ENCODE measurements around the gene KCNIP1.

KCNIP1 gene

DNA sequence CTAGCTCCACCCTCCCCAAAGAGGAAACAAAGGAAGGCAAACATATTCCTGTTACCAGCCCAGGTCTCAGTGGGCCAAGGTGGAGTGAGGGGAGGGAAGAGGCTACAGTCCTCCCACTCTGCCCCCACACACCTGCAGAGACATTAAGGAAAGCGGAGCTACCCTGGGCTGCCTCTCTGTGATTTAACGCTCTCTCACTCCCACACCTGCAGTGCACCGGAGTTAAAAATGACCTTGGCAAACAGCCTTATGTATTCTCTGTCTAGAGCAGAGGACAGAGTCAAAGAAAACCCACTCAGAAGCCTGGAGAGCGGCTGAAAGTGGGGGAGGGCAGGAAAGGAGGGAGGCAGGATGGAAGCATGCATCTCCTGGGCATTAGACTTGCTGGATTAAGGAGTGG lies 32.7 kb downstream of the KCNIP1 start:
- Histone ChIP-seq H3K36me3 (ENCODE audit: control insufficient read depth in 2 of 2, insufficient read depth in 1 of 2, low read length in 2 of 2) (no peaks in the 10 kb centered on the region), H3K9me3 (ENCODE audit: control insufficient read depth, insufficient read depth, low read depth, low read length) (no peaks in the 10 kb centered on the region), H3K4me3 (ENCODE audit: low read depth, low read length) (no peak overlapping the region), H3K27ac (ENCODE audit: extremely low read depth, low read depth, low read length) (no peak overlapping the region), H3K4me1 (ENCODE audit: control insufficient read depth, insufficient read depth, low read length) (0 out of 2 replicates have a peak, but pooled peaks cover 3% of the 10 kb centered on the region)
- ChIA-PET CTCF (interaction anchor here (1.5 kb wide), 1 partner anchor 97 kb away, joined by 5 read pairs; no protein-coding TSS in a partner anchor), POLR2A (no interaction called here)
- TF ChIP-seq ZNF302 (tag by site-specific recombination; IDR thresholded peaks at IDR 0.05; ENCODE audit: low read depth) (no peak), ZNF658 (tag by site-specific recombination; IDR thresholded peaks at IDR 0.05) (no peak), ZNF558 (tag by site-specific recombination; IDR thresholded peaks at IDR 0.05) (no peak), ZNF398 (tag by site-specific recombination; IDR thresholded peaks at IDR 0.05) (no peak), ZXDB (tag by site-specific recombination; IDR thresholded peaks at IDR 0.05) (no peak), ZNF610 (tag by site-specific recombination; IDR thresholded peaks at IDR 0.05; ENCODE audit: borderline replicate concordance) (no peak), ZNF510 (tag by site-specific recombination; IDR thresholded peaks at IDR 0.05; ENCODE audit: insufficient replicate concordance) (no peak), ZNF404 (tag by site-specific recombination; IDR thresholded peaks at IDR 0.05) (no peak), ZNF549 (tag by site-specific recombination; IDR thresholded peaks at IDR 0.05) (no peak), ZNF148 (tag by site-specific recombination; IDR thresholded peaks at IDR 0.05; ENCODE audit: borderline replicate concordance) (no peak), EGR2 (tag by site-specific recombination; IDR thresholded peaks at IDR 0.05; ENCODE audit: low read depth) (peak; percentile 96), ZNF391 (tag by site-specific recombination; IDR thresholded peaks at IDR 0.05; ENCODE audit: borderline replicate concordance, low read depth) (no peak), ZFHX2 (tag by site-specific recombination; conservative IDR thresholded peaks at IDR 0.05) (peak; percentile 80)
- TF ChIP-seq, protein P1, sequence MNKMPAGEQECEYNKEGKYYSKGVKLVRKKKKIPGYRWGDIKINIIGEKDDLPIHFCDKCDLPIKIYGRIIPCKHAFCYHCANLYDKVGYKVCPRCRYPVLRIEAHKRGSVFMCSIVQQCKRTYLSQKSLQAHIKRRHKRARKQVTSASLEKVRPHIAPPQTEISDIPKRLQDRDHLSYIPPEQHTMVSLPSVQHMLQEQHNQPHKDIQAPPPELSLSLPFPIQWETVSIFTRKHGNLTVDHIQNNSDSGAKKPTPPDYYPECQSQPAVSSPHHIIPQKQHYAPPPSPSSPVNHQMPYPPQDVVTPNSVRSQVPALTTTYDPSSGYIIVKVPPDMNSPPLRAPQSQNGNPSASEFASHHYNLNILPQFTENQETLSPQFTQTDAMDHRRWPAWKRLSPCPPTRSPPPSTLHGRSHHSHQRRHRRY (tag by site-specific recombination; IDR thresholded peaks at IDR 0.05), result no peak
- TF ChIP-seq, protein P2, sequence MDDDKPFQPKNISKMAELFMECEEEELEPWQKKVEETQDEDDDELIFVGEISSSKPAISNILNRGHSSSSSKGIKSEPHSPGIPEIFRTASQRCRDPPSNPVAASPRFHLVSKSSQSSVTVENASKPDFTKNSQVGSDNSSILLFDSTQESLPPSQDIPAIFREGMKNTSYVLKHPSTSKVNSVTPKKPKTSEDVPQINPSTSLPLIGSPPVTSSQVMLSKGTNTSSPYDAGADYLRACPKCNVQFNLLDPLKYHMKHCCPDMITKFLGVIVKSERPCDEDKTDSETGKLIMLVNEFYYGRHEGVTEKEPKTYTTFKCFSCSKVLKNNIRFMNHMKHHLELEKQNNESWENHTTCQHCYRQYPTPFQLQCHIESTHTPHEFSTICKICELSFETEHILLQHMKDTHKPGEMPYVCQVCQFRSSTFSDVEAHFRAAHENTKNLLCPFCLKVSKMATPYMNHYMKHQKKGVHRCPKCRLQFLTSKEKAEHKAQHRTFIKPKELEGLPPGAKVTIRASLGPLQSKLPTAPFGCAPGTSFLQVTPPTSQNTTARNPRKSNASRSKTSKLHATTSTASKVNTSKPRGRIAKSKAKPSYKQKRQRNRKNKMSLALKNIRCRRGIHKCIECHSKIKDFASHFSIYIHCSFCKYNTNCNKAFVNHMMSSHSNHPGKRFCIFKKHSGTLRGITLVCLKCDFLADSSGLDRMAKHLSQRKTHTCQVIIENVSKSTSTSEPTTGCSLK (tag by site-specific recombination; IDR thresholded peaks at IDR 0.05), result no peak
- TF ChIP-seq, protein P3, sequence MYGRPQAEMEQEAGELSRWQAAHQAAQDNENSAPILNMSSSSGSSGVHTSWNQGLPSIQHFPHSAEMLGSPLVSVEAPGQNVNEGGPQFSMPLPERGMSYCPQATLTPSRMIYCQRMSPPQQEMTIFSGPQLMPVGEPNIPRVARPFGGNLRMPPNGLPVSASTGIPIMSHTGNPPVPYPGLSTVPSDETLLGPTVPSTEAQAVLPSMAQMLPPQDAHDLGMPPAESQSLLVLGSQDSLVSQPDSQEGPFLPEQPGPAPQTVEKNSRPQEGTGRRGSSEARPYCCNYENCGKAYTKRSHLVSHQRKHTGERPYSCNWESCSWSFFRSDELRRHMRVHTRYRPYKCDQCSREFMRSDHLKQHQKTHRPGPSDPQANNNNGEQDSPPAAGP (tag by site-specific recombination; IDR thresholded peaks at IDR 0.05), result no peak
- TF ChIP-seq, protein P4, sequence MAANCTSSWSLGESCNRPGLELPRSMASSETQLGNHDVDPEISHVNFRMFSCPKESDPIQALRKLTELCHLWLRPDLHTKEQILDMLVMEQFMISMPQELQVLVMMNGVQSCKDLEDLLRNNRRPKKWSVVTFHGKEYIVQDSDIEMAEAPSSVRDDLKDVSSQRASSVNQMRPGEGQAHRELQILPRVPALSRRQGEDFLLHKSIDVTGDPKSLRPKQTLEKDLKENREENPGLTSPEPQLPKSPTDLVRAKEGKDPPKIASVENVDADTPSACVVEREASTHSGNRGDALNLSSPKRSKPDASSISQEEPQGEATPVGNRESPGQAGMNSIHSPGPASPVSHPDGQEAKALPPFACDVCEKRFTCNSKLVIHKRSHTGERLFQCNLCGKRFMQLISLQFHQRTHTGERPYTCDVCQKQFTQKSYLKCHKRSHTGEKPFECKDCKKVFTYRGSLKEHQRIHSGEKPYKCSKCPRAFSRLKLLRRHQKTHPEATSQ (tag by site-specific recombination; IDR thresholded peaks at IDR 0.05), result no peak

All from HEK293 (cell line).